Mucosa of gallbladder (tissue), 1 donor: ENCODE measurements around the gene IL17RB. TPM values are rescaled to one million over a fixed set of nuclear protein-coding genes. Genes with fewer than 3 reads are reported as not detected.

ENCODE experiments used
- DNase-seq: peaks from one replicate; pipeline ENCODE4 v3.0.0-alpha.2; 2020; ENCODE audit warnings: low spot score
- total RNA-seq: library from RNA; stranded (reverse); gene quantifications from one replicate; pipeline ENCODE4 v1.2.1, GENCODE V29; 2021
- donor health status: DM: no; HTN: no; CAD: no.

IL17RB gene
- total RNA-seq, 1 donor from 2014 or later: 13.3 TPM

DNA sequence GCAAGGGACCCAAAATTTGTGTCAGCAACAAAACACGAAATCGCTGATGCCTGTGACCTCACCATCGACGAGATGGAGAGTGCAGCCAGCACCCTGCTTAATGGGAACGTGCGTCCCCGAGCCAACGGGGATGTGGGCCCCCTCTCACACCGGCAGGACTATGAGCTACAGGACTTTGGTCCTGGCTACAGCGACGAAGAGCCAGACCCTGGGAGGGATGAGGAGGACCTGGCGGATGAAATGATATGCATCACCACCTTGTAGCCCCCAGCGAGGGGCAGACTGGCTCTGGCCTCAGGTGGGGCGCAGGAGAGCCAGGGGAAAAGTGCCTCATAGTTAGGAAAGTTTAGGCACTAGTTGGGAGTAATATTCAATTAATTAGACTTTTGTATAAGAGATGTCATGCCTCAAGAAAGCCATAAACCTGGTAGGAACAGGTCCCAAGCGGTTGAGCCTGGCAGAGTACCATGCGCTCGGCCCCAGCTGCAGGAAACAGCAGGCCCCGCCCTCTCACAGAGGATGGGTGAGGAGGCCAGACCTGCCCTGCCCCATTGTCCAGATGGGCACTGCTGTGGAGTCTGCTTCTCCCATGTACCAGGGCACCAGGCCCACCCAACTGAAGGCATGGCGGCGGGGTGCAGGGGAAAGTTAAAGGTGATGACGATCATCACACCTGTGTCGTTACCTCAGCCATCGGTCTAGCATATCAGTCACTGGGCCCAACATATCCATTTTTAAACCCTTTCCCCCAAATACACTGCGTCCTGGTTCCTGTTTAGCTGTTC lies 35.0 kb upstream of the IL17RB start:
- no peak for DNase-seq

DNA sequence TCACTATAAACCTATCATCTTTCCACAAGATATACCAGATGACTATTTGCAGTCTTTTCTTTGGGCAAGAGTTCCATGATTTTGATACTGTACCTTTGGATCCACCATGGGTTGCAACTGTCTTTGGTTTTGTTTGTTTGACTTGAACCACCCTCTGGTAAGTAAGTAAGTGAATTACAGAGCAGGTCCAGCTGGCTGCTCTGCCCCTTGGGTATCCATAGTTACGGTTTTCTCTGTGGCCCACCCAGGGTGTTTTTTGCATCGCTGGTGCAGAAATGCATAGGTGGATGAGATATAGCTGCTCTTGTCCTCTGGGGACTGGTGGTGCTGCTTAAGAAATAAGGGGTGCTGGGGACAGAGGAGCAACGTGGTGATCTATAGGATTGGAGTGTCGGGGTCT lies 33.9 kb upstream of the IL17RB start:
- no peak for DNase-seq

GRCh38 chr3:53813229-53813628 lies 33.1 kb upstream of the IL17RB start:
- DNase-seq: no peak

DNA sequence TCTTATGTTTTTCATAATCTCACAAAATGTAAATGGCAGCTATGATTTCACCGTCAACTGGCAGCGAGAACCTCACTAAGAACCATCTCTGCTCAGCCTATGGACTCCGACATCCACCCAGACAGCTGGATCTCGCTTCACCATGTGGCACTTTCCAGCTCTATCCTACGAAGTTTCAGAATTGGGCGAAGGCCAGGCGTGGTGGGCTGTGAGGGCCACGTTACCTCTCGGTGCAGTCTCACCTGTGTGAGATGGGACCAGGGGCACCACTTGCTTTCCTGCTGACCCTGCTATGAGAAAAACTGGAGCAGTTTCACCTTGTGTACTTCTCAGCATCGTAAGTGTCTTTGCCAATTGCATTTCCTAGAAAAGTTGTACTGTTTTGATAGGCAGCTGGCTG lies 32.5 kb upstream of the IL17RB start:
- DNase-seq: no peak

DNA sequence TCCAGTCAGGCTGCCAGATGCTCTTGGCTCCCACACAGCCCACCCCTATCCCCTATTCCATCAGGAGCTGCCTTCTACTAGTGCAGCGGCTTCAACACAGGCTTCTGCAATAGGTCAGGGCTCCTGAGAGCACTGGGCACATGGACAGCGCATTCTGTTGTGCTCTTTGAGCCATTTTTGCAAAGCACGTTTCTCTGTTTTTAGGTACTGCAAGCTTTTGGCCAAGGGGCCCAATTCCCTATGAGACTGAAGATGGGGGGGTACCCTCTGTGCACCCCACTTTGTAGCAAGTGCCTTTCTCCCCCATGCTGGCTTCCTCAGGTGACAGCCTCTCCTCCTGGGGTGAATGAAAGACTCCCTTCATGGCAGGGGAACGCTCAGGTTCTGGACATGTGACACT lies 31.3 kb upstream of the IL17RB start:
- DNase-seq: no peak

DNA sequence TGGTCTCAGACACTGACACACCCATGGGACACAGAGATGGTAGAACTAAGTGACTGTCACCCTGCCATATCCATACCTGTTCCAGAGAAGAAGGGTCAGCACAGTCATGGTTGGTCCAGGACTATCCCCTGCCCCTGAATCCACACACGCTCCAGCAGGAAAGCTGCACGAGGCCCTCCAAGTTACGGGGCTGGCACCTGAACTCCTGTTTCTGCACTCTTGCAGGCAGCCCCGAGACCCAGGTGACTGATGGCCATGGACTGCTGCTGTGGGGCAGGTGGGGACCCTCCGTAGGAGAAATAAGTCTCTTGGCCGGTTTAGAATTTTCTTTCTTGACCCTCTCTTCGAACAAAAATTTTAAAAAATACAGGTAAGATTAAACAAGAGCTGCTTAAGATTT lies 30.7 kb upstream of the IL17RB start:
- no peak for DNase-seq

DNA sequence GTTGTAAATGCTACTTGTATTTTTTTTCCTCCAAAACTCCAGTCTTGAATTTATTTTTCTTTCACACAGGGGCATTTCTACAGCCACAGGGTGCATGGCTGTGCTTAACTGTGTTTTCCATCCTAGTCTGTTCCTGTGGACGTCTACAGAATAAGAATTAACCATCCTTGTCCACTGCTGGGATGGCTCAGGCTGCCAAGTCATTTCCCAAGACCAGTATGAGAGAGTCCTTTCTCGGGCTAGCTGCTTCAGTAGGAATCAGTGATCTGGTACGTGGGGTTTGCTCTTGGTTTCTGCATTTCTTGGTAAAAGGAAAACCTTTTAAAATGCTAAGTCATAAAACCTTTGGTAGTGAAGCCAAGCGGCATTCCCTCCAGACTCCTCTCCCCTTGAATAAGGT lies 29.9 kb upstream of the IL17RB start:
- no peak for DNase-seq

GRCh38 chr3:53817211-53817610 lies 29.2 kb upstream of the IL17RB start:
- DNase-seq: no peak

DNA sequence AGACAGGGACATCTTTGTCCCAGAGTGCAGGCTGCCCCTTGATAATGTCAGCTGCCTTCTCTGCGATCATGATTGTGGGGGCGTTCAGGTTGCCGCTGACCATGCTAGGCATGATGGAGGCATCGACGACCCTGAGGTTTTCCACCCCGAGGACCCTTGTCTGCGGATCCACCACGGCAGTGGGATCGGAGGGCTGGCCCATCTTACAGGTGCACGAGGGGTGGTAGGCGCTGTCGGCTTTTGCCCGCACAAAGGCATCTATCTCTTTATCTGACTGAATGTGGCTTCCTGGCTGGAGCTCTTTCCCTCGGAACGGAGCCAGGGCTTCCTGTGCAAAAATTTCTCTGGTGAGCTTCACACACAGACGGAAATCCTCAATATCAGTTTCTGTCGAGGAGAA lies 28.6 kb upstream of the IL17RB start:
- no peak for DNase-seq

- no peak for DNase-seq
Observed at GRCh38 chr3:53818221-53819162, 27.9 kb upstream of the IL17RB start.

DNA sequence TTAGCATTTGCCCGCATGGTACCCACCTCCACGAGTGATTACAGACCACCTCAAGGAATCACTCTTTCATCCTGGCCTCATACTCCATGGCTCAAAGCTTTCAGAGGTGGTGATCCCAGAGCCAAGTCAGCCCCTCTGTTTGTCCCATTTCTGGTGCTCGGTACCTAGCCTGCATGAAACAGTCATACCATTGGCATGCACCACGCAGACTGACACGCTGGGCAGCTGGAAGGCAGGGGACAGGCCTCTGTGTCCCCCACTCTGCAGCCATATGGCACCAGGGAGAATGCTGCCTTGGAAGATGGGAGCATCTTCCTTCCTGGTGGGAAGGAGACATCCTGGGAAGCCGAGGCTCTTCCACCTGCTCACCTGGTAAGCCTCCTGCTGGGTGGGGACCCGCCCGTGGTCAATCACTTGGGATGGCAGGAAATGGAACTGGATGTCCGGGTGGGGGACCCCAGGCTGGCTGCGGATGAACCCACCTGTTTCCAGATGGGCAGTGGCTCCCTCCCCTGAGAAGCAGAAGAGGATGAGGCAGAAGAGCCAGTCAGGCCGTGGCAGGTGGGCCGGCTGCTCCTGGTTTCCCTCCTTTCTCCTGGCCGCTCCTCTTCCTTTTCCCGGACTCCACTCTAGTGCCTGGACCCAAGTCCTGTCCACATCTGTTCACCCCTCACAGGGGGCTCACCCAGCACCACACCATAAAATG lies 27.1 kb upstream of the IL17RB start:
- DNase-seq: no peak

GRCh38 chr3:53820084-53820483 lies 26.3 kb upstream of the IL17RB start:
- DNase-seq: no peak

GRCh38 chr3:53820756-53821580 lies 25.4 kb upstream of the IL17RB start:
- no peak for DNase-seq

DNA sequence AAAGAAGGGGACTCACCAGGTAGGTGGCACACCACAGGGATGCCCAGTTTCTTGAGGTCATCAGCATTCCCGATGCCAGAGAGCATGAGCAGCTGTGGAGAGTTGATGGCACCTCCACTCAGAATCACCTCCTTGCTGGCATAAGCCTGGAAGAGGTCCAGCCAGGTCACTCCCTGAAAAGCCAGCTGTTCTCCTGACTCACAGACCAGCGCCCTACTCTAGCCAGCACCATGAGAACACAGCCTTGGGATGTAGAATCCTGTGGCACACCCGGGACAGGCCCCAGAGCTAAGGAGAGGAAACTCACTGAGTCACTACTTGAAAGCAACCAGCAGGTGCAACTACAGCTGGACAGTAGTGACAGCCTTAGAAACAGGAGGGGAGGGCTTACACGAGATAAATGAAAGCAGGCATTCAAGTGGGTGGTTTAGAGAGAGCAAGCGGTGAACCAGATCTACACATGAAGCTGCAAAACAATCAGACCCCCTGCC lies 24.7 kb upstream of the IL17RB start:
- no peak for DNase-seq

DNA sequence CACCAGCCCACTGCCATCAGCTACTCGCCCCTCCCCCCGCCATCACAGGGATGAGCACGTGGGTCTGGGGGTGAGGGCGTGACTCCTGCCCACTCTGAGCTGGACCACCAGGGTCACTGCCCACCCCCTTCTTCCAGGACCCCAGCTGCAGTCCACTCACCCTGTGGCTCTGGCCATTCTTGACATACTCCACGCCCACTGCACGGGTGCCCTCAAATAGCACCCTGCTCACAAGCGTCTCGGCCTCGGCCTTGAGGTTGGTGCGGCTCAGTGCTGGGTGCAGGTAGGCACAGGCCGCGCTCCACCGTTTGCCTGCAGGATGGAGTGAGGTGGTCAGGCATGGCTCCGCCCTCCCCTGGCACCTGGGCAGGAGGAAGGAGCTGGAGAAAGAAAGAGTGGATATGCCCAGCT lies 24.0 kb upstream of the IL17RB start:
- no peak for DNase-seq

DNA sequence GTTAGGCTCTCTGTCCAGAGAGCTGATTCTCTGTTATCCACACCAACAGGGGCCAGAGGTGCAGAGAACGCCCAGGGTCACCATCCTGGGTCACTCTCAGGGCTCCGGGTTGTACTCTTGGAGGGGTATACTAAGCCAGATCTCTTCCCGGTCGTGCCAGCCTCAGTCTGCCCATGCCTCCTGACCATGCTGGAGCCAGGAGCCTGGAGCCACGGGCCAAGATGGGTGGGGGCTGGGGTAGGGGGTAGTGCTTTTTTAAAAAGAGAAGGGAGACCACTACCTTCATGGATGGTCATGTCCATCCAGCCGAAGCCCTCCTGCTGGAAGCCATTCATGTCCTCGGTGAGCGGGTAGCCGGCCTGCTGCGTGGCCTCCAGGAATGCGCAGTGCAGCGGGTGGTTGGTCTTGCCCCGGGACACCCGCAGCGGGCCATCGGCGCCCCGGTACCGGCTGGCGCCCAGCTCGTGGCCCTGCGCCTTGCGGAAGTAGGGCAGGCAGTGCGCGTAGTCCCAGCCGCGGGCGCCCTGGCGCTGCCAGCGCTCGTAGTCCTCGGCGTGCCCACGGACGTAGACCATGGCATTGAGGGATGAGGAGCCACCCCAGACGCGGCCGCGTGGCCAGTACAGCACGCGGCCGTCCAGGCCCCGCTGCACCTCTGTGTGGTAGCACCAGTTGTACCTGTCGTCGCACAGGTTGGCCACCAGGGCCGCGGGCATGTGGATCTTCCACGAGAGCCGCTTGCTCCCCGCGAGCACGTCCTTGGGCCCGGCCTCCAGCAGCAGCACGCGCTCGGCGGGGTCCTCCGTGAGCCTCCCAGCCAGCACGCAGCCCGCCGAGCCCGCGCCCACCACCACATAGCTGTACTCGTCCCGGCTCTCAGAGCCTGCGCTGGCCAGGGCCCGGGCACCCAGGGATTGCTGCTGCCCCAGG lies 23.1 kb upstream of the IL17RB start:
- DNase-seq: no peak

GRCh38 chr3:53823956-53824657 lies 22.3 kb upstream of the IL17RB start:
- no peak for DNase-seq

DNA sequence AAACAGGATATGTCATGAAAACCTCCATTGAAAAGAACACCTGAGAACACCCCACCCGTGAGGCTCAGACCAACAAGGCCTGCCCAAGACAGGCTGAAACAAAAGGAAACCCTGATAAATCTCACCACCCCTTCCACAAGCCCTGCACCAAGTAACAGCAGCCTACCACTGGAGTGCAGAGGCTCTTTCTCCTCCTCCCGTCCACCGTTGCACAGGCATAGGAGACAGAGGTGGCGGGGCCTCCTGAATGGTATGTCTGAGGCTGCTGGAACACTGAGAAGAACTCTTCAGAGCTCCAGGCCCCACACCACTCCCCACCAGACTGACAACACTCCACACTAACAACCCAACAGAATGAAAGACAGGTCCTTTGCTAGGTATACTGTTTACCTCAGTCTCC lies 21.6 kb upstream of the IL17RB start:
- DNase-seq: no peak

DNA sequence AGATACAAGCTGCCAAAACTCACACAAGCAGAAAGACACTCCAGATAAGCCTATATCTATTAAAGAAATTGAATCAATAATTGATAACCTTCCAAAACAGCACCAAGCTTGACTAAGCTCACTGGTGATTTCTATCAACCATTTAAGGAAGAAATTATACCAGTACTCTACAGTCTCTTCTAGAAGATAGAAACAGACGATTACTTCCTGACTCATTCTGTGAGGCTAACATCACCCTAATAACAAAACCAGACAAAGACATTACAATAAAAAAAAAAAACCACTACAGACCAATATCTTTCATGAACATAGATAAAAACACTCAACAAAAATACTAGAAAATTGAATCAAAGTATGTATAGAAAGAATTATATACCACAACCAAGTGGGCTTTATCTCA lies 20.3 kb upstream of the IL17RB start:
- no peak for DNase-seq

DNA sequence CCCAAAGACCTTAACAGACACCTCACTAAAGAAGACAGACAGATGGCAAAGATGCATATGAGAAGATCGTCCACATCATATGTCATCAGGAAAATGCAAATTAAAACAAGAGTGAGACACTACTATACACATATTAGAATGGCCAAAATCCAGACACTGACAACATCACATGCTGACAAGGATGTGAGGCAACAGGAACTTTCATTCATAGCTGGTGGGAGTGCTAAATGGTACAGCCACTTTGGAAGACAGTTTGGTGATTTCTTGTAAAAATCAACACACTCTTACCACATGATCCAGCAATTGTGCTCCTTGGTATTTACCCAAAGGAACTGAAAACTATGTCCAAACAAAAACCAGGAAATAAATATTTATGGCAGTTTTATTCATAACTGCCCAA lies 17.8 kb upstream of the IL17RB start:
- no peak for DNase-seq
